LNCaP clone FGC (cell line): Measurements from ENCODE around the gene ZNF296.

Experiments used
- DNase-seq: peaks from one replicate; pipeline ENCODE4 v3.0.0-alpha.2; 2011; ENCODE audit warnings: low read depth
- H3K4me3 ChIP-seq: 2 replicates; pipeline ENCODE4 v1.5.1; 2011; ENCODE audit warnings: mild to moderate bottlenecking, low read depth, low read length, control low read depth
- TF ChIP-seq, protein P1 (sequence below): IDR thresholded peaks from 2 replicates; pipeline ENCODE4 v1.5.1; 2012; ENCODE audit warnings: mild to moderate bottlenecking; ENCODE audit not compliant: control insufficient read depth, insufficient read depth; ENCODE audit errors: extremely low read depth

The ZNF296 gene

DNA sequence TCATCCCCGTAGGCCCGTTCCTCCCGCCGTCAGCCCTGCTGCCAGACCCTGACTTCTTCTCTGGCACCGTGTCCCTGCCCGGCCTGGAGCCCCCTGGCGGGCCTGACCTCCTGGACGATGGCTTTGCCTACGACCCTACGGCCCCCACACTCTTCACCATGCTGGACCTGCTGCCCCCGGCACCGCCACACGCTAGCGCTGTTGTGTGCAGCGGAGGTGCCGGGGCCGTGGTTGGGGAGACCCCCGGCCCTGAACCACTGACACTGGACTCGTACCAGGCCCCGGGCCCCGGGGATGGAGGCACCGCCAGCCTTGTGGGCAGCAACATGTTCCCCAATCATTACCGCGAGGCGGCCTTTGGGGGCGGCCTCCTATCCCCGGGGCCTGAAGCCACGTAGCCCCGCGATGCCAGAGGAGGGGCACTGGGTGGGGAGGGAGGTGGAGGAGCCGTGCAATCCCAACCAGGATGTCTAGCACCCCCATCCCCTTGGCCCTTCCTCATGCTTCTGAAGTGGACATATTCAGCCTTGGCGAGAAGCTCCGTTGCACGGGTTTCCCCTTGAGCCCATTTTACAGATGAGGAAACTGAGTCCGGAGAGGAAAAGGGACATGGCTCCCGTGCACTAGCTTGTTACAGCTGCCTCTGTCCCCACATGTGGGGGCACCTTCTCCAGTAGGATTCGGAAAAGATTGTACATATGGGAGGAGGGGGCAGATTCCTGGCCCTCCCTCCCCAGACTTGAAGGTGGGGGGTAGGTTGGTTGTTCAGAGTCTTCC lies 38.7 kb downstream of the ZNF296 start:
- TF ChIP-seq, protein P1, sequence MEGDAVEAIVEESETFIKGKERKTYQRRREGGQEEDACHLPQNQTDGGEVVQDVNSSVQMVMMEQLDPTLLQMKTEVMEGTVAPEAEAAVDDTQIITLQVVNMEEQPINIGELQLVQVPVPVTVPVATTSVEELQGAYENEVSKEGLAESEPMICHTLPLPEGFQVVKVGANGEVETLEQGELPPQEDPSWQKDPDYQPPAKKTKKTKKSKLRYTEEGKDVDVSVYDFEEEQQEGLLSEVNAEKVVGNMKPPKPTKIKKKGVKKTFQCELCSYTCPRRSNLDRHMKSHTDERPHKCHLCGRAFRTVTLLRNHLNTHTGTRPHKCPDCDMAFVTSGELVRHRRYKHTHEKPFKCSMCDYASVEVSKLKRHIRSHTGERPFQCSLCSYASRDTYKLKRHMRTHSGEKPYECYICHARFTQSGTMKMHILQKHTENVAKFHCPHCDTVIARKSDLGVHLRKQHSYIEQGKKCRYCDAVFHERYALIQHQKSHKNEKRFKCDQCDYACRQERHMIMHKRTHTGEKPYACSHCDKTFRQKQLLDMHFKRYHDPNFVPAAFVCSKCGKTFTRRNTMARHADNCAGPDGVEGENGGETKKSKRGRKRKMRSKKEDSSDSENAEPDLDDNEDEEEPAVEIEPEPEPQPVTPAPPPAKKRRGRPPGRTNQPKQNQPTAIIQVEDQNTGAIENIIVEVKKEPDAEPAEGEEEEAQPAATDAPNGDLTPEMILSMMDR, result no peak
- no peak for DNase-seq
- no peak overlapping the region for H3K4me3 ChIP-seq

GRCh38 chr19:45035755-45036154 lies 40.5 kb downstream of the ZNF296 start:
- DNase-seq, result no peak
- TF ChIP-seq, protein P1, result no peak
- no peak overlapping the region for H3K4me3 ChIP-seq

DNA sequence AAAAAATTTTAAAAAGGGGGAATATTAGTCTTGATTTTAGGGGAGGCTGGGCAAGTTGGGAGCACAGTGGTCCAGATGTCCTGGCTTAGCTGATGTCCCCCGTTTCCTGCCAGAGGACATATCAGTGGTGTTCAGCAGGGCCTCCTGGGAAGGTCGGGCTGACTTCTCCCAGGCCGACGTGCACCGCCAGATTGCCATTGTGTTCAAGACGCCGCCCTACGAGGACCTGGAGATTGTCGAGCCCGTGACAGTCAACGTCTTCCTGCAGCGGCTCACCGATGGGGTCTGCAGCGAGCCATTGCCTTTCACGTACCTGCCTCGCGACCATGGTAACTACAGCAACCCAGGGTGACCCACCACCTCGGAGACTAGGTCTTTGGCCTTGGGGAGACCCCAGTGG lies 43.9 kb downstream of the ZNF296 start:
- no peak overlapping the region for H3K4me3 ChIP-seq
- no peak for DNase-seq
- TF ChIP-seq, protein P1, result no peak

DNA sequence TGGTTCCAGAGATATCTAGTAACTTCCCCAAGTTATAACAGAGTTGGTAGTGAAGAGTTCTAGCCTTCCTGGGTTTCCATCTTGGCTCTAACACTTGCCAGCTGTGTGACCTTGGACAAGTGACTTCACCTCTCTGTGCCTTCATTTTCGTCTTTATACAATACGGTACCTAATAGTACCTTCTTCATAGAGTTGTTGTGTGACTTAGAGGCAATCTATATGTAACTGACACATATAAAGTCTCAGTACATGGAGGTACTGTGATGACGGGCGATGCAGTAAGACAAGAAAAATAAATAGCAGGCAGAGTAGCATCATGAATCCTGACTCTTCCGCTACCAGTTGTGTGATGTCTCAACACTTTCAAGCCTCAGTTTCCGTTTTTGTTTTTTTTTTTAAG lies 45.5 kb downstream of the ZNF296 start:
- no peak for DNase-seq
- TF ChIP-seq, protein P1, result no peak
- H3K4me3 ChIP-seq, result no peak overlapping the region

DNA sequence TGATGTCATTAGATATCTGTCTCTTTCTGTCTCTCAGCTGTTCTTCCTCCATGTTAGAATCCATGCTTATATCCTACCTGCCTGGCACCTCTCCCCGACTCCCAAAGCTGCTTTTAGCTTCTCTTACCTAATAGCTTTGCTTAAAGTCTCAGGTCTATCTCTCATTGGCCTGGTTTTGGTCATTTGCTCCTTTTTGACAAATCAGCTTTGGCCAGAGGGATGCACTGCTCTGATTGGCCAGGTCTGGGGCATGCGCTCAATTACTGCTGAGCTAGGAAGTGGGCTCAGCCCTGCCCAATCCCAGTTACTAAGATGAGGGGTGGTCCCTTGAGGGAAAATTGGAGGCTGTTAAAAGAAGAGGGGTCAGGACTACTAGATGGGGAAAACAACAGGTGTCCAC lies 48.9 kb downstream of the ZNF296 start:
- TF ChIP-seq, protein P1, result no peak
- DNase-seq, result no peak
- H3K4me3 ChIP-seq, result no peak overlapping the region

DNA sequence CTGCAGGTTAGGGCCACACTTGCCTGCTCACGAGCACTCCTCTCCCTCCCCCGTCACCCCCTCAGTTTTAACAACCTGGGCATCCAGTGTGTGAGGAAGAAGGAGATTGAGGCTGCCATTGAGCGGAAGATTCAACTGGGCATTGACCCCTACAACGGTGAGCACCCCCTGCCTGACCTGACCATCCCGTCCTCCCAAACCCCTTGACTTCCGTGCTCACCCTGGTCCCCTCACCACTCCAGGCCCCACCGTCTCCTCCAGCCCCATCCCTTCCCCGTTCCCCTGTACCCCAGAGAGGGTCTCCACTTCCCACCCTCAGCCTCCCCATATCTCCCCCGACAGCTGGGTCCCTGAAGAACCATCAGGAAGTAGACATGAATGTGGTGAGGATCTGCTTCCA lies 51.0 kb downstream of the ZNF296 start:
- no peak for DNase-seq
- TF ChIP-seq, protein P1, result no peak
- no peak overlapping the region for H3K4me3 ChIP-seq

- TF ChIP-seq, protein P1, result no peak
Measured at GRCh38 chr19:45023048-45023447, 53.2 kb downstream of the ZNF296 start.

More at GRCh38 chr19:45023048-45023447, 53.2 kb downstream of the ZNF296 start:
- no peak for DNase-seq
- no peak overlapping the region for H3K4me3 ChIP-seq
